Lung (tissue), 12 donors: ENCODE results near the gene CALM3. TPM values are rescaled to one million over a fixed set of nuclear protein-coding genes. Genes with fewer than 3 reads are reported as not detected.

Experiments used
- ATAC-seq: fragments of 200-7000 bp; cut with Tn5 transposase; one replicate; pipeline ENCODE4 v1.9.1; 2020; ENCODE audit warnings: moderate number of reproducible peaks; ENCODE audit not compliant: insufficient read depth, low FRiP score
- DNase-seq, 3 donors: peaks; one replicate each; pipeline ENCODE4 v3.0.0-alpha.2; 2013 to 2017
- H3K27ac ChIP-seq, 2 donors: one replicate each; pipeline ENCODE4 v1.5.1; 2013; ENCODE audit warnings: mild to moderate bottlenecking in 2 of 2, moderate library complexity in 2 of 2, control low read depth in 1 of 2, inconsistent platforms in 1 of 2, low read depth in 1 of 2, low read length in 1 of 2
- H3K27me3 ChIP-seq, 3 donors: one replicate each; pipeline ENCODE4 v1.5.1; 2013; ENCODE audit warnings: low read length in 2 of 3; ENCODE audit not compliant: control insufficient read depth in 3 of 3, insufficient read depth in 3 of 3
- H3K36me3 ChIP-seq, 4 donors: one replicate each; pipeline ENCODE4 v1.5.1; 2013; ENCODE audit warnings: low read length in 4 of 4, mild to moderate bottlenecking in 1 of 4, moderate library complexity in 1 of 4; ENCODE audit not compliant: control insufficient read depth in 4 of 4, insufficient read depth in 4 of 4
- H3K4me1 ChIP-seq, 5 donors: one replicate each; pipeline ENCODE4 v1.5.1; 2013; ENCODE audit warnings: low read length in 5 of 5, mild to moderate bottlenecking in 2 of 5, moderate library complexity in 1 of 5; ENCODE audit not compliant: control insufficient read depth in 5 of 5, insufficient read depth in 5 of 5
- H3K4me3 ChIP-seq: one replicate; pipeline ENCODE4 v1.5.1; 2013; ENCODE audit warnings: mild to moderate bottlenecking, control low read depth, moderate library complexity
- H3K9ac ChIP-seq, 2 donors: one replicate each; pipeline ENCODE4 v1.5.1; 2013; ENCODE audit warnings: low read length in 2 of 2, control low read depth in 1 of 2; ENCODE audit not compliant: insufficient read depth in 1 of 2
- H3K9me3 ChIP-seq, 4 donors: one replicate each; pipeline ENCODE4 v1.5.1; 2013; ENCODE audit warnings: low read length in 3 of 4, mild to moderate bottlenecking in 1 of 4, moderate library complexity in 1 of 4; ENCODE audit not compliant: control insufficient read depth in 4 of 4, insufficient read depth in 3 of 4
- CTCF ChIP-seq: IDR thresholded peaks from 2 replicates; pipeline ENCODE4 v1.5.1; 2012; ENCODE audit warnings: mild to moderate bottlenecking; ENCODE audit errors: control extremely low read depth, extremely low read depth
- WGBS, 2 donors: extraction: QIAGEN DNeasy Blood & Tissue Kit; methylation state at CpG; one replicate each; pipeline ENCODE4 v1.1.7; 2013; 5-methylcytosine and 5-hydroxymethylcytosine counted together
- polyA plus RNA-seq, 2 donors: library from polyadenylated mRNA; stranded (reverse); fragments of 200-250 nt; gene quantifications; one replicate each; pipeline ENCODE4 v1.2.1, GENCODE V29; 2013
- total RNA-seq, 2 donors: library from RNA; depleted of rRNA in 1 of 2; stranded (reverse); fragments of >200 nt in 1 of 2; gene quantifications; one replicate each; pipeline ENCODE4 v1.2.1, GENCODE V29; 2014 to 2021
- donor health status: control.
- donor health status: control.
- donor health status: Bipolar disorder and iron deficiency.
- donor health status: healthy.
- donor health status: DM: yes; HTN: yes; CAD: no.

Gene CALM3
- total and polyA plus RNA-seq, 4 donors = 126 to 202 (median 162) TPM

GRCh38 chr19:46637224-46637623 lies 36.1 kb downstream of the CALM3 start:
- Histone ChIP-seq H3K4me1 (peaks cover 0 to 47% (median 15%) of the 10 kb centered on the region in 5 donors), H3K27ac (no peak overlapping the region), H3K4me3 (no peak overlapping the region), H3K9me3 (no peaks in the 10 kb centered on the region), H3K27me3 (peaks cover 0 to 30% (median 7%) of the 10 kb centered on the region in 3 donors), H3K9ac (no peak overlapping the region), H3K36me3 (no peaks in the 10 kb centered on the region)
- no peak for TF ChIP-seq CTCF
- ATAC-seq = no peak
- WGBS, 2 donors = 80 to 91% methylated on average over 14 of the region's 14 CpGs
- DNase-seq = no peak

- Histone ChIP-seq H3K27ac (peak overlapping the region in 1 of 2 donors; percentile 44), H3K4me1 (peaks cover 0 to 42% (median 13%) of the 10 kb centered on the region in 5 donors), H3K9ac (peak overlapping the region in 1 of 2 donors; percentile 79), H3K9me3 (no peaks in the 10 kb centered on the region), H3K36me3 (no peaks in the 10 kb centered on the region), H3K4me3 (no peak overlapping the region), H3K27me3 (peaks cover 0 to 29% (median 7%) of the 10 kb centered on the region in 3 donors)
- DNase-seq (peak; percentile 98 to 99 (median 99)), ATAC-seq (no peak)
- WGBS, 2 donors = 7 to 8% methylated on average over 30 to 49 of the region's 49 CpGs
- TF ChIP-seq CTCF = no peak
These were observed 38.4 kb downstream of the CALM3 start for GRCh38 chr19:46639358-46640182.

- peak in 1 of 3 donors; percentile 70 for DNase-seq
- Histone ChIP-seq H3K9ac (peak overlapping the region in 1 of 2 donors; percentile 58), H3K27me3 (peaks cover 0 to 27% (median 7%) of the 10 kb centered on the region in 3 donors), H3K9me3 (no peaks in the 10 kb centered on the region), H3K27ac (no peak overlapping the region), H3K4me3 (no peak overlapping the region), H3K36me3 (no peaks in the 10 kb centered on the region), H3K4me1 (peaks cover 0 to 41% (median 8%) of the 10 kb centered on the region in 5 donors)
- 63 to 77% methylated on average over 2 of the region's 2 CpGs for WGBS, 2 donors
- no peak for ATAC-seq
- TF ChIP-seq CTCF = no peak
These were observed 39.5 kb downstream of the CALM3 start for GRCh38 chr19:46640656-46641055.
